AG09319 (cell line): ENCODE results near the gene LGR5.

ENCODE experiments used
- DNase-seq: peaks from one replicate; pipeline ENCODE4 v3.0.0-alpha.2; 2010; ENCODE audit warnings: low read depth; ENCODE audit errors: extremely low read depth
- CTCF ChIP-seq: IDR thresholded peaks from 2 replicates; pipeline ENCODE4 v1.5.1; 2011; ENCODE audit warnings: low read depth, mild to moderate bottlenecking, inconsistent platforms, low read length, moderate library complexity

LGR5 gene, protein sequence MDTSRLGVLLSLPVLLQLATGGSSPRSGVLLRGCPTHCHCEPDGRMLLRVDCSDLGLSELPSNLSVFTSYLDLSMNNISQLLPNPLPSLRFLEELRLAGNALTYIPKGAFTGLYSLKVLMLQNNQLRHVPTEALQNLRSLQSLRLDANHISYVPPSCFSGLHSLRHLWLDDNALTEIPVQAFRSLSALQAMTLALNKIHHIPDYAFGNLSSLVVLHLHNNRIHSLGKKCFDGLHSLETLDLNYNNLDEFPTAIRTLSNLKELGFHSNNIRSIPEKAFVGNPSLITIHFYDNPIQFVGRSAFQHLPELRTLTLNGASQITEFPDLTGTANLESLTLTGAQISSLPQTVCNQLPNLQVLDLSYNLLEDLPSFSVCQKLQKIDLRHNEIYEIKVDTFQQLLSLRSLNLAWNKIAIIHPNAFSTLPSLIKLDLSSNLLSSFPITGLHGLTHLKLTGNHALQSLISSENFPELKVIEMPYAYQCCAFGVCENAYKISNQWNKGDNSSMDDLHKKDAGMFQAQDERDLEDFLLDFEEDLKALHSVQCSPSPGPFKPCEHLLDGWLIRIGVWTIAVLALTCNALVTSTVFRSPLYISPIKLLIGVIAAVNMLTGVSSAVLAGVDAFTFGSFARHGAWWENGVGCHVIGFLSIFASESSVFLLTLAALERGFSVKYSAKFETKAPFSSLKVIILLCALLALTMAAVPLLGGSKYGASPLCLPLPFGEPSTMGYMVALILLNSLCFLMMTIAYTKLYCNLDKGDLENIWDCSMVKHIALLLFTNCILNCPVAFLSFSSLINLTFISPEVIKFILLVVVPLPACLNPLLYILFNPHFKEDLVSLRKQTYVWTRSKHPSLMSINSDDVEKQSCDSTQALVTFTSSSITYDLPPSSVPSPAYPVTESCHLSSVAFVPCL

GRCh38 chr12:71439613-71440344 is at the start of gene LGR5:
Gene LGR5, plus strand, starts transcription at chr12:71439798. Its CDS starts 283 bp downstream, at chr12:71440081.
- no peak for TF ChIP-seq CTCF
- no peak for DNase-seq

- DNase-seq, result peak; percentile 40
- peak; percentile 90 for TF ChIP-seq CTCF
These were observed 47.0 kb upstream of the LGR5 start for GRCh38 chr12:71392521-71393145.

GRCh38 chr12:71393625-71394024 is 46.0 kb upstream of the LGR5 start:
- DNase-seq, result no peak
- TF ChIP-seq CTCF, result no peak

DNA sequence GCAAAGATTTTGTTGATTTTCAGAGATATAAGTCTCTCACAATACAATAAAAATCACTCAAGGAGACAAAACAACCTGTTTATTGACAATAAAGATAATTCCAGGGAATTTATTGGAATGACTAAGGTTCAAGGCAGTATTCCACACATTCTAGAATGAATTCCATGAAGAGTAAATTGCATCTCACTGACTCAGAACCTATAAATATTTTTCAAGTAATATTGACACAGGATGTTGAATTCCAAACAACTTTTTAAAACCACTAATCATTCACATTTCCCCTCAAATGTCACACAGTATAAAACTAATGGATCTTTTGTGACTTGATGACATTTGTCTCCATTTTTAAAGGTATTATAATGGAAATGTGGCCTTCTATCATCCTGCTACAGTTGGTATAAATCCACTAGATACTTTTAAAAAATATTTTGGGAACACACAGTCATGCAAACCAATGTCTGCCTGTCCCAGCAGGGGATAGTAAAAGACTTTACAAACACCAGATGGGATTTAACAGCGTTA is 42.1 kb upstream of the LGR5 start:
- no peak for DNase-seq

DNA sequence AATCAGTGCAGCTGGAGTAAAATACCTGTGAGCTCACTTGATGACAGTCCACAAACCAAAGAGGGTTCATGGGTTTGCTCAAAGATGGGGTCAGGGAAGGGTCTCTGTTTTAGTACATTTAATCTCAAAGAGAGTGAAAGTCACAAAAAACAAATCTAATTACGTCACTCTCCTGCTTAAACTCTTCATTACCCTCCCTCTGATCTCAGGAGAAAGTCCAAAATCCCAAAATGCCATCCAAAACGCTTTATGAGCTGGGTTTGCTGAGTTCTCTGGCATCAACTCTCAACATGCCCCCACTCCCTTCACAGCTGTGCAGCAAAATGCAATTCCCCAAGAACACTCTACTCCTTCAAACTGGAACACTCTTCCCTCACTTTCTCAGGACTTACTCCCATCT is 40.4 kb upstream of the LGR5 start:
- no peak for TF ChIP-seq CTCF
- no peak for DNase-seq

More for the DNA sequence above, 42.1 kb upstream of the LGR5 start:
- no peak for TF ChIP-seq CTCF

DNA sequence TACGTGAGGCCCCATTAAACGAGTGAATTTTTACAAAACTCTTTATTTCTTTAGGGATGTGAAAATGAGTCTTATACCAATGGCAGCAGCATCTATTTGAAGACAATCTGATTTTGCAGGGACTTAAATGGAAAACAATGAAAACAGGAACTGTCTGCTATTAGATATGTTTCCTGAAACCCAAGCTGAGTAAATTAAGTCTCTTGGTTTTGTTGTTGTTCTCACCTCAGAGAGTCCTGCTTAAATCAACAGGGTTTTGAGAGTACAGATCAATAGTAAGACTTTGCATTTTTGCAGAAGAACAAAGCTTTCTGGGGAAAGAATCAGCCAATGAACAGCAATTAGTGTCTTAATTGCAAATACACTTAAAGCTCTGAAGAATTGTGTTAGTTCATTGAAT is 39.1 kb upstream of the LGR5 start:
- no peak for DNase-seq
- TF ChIP-seq CTCF, result no peak
